Myocyte (in vitro differentiated cells): ENCODE measurements around the gene PHF20. TPM values are rescaled to one million over a fixed set of nuclear protein-coding genes. Genes with fewer than 3 reads are reported as not detected.
"Not testable (repeated sequence)": the region's sequence is repeated elsewhere in the genome, so short reads cannot be mapped to it uniquely, and the experiment has no call there.

Source experiments
- DNase-seq: peaks from one replicate; pipeline ENCODE4 v3.0.0-alpha.2; 2012; ENCODE audit warnings: low read depth
- total RNA-seq: library from RNA; depleted of rRNA; stranded (reverse); fragments of >200 nt; gene quantifications from 2 replicates; pipeline ENCODE4 v1.2.3, GENCODE V29; 2014

The PHF20 gene
- total RNA-seq, 1 donor from 2014 or later, result 28.5 TPM

GRCh38 chr20:35739294-35740163 is 32.3 kb upstream of the PHF20 start:
- peak; percentile 24 for DNase-seq

- peak; percentile 100 for DNase-seq
Measured at GRCh38 chr20:35741892-35742740, 29.7 kb upstream of the PHF20 start, which contains the start of gene RBM39. Gene RBM39 (minus strand): TSS chr20:35742260. CDS start chr20:35740874, 1,386 bp downstream.

- DNase-seq, result peak; percentile 26
Measured at GRCh38 chr20:35742741-35743523, 28.9 kb upstream of the PHF20 start.

- peak; percentile 27 for DNase-seq
Measured at GRCh38 chr20:35743693-35744491, 27.9 kb upstream of the PHF20 start.

- DNase-seq, result not testable (repeated sequence)
Measured at GRCh38 chr20:35744492-35744841, 27.3 kb upstream of the PHF20 start.

GRCh38 chr20:35750611-35751010 is 21.2 kb upstream of the PHF20 start:
- no peak for DNase-seq

GRCh38 chr20:35756404-35756803 is 15.4 kb upstream of the PHF20 start:
- no peak for DNase-seq

GRCh38 chr20:35757098-35757705 is 14.6 kb upstream of the PHF20 start:
- DNase-seq, result peak; percentile 10

GRCh38 chr20:35761548-35761947 is 10.3 kb upstream of the PHF20 start:
- not testable (repeated sequence) for DNase-seq

GRCh38 chr20:35762461-35762860 is 9.4 kb upstream of the PHF20 start:
- no peak for DNase-seq

GRCh38 chr20:35764936-35765335 is 6.9 kb upstream of the PHF20 start:
- not testable (repeated sequence) for DNase-seq

GRCh38 chr20:35766843-35767242 is 5.0 kb upstream of the PHF20 start:
- no peak for DNase-seq

- peak; percentile 51 for DNase-seq
Measured at GRCh38 chr20:35767683-35768481, 3.9 kb upstream of the PHF20 start.

GRCh38 chr20:35768731-35769664 is 2.8 kb upstream of the PHF20 start:
- peak; percentile 100 for DNase-seq

- no peak for DNase-seq
Measured at GRCh38 chr20:35771367-35771688, 487 bp upstream of the PHF20 start.

GRCh38 chr20:35772563-35773058 is 796 bp downstream of the PHF20 start:
- DNase-seq, result no peak

GRCh38 chr20:35773154-35773751 is 1.4 kb downstream of the PHF20 start:
- DNase-seq, result no peak

GRCh38 chr20:35774391-35774790 is 2.6 kb downstream of the PHF20 start:
- no peak for DNase-seq
